Stimulated activated CD8-positive, alpha-beta memory T cell treated with anti-CD3 and anti-CD28 coated beads, Interleukin-15, amount 100 ng/mL, for 1 hour (primary cell): ENCODE measurements around the gene DIO1.

Experiments used
- DNase-seq: peaks from one replicate; pipeline ENCODE4 v3.0.0-alpha.2; 2020; ENCODE audit warnings: low read depth

Gene DIO1

DNA sequence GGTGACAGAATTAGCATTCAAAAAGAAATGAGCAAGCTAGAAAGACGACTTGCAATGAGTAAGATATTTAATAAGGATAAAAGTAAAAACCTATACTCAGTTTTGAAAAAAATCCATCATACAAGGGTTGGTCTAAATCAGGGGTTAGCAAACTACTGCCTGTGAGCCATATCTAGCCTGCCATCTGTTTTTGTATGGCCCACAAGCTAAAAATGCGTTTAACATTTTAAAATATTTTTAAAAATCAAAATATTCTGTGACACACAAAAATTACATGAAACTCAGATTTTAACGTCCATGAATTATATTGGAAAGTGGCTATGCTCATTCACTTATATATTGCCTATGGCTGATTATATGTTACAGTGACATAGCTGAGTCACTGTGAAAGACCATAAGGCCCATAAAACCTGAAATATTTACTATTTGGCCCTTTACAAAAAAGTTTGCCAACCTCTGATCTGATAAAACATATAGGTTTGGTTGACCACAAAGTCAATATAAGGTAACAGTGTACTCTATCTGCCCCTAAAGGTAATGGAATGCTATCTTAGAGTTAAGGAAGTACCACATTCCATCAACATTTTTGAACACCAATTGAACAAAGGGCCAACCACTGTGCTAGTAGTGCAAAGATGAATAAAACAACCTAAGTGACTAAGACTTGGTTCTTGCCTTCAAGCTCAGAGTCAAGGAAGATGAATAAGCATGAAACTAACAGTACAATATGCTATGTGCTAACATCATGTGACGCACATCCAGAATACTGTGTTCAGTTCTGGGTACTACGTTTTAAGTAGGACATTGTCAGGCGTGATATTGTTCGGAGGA lies 48.4 kb downstream of the DIO1 start:
- DNase-seq = no peak

DNA sequence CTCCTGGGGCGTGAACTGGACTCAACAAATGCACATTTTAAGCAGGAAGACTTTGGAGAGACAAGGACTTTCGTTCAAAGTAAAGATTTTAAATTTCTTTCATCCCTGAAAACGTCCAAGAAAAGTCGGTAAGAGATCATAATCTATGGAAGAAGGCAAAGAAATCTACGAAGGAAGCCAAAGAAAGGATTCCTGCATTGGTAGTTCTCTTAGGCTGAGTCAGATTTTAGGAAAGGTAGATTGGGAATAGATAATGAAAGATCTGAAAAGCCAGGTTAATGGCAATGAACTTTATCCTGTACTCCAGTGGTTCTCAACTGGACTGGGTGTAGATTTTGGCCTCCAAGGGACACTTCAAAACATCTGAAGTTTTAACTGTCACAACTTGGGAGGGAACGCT lies 49.1 kb downstream of the DIO1 start:
- DNase-seq = no peak

DNA sequence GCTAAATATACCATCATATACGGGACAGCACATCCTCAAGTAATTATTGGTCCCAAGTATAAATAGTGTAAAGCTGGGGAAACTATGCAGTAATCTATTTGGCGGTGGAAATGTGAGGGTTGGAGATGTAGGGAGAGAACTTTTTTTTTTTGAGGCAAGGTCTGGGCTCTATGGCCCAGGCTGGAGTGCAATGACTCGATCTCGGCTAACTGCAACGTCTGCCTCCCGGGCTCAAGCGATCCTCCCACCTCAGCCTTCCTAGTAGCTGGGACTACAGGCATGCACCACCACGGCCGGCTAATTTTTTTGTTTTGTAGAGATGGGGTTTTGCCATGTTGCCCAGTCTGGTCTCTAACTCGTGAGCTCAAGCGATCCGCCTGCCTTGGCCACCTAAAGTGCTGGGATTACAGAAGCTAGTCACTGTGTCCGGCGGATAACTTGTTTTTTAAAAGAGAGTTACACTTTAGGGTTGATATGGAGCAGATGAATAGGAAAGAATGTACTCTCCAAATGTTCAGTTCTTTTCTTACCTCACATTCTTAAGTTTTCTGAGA lies 49.6 kb downstream of the DIO1 start:
- no peak for DNase-seq

DNA sequence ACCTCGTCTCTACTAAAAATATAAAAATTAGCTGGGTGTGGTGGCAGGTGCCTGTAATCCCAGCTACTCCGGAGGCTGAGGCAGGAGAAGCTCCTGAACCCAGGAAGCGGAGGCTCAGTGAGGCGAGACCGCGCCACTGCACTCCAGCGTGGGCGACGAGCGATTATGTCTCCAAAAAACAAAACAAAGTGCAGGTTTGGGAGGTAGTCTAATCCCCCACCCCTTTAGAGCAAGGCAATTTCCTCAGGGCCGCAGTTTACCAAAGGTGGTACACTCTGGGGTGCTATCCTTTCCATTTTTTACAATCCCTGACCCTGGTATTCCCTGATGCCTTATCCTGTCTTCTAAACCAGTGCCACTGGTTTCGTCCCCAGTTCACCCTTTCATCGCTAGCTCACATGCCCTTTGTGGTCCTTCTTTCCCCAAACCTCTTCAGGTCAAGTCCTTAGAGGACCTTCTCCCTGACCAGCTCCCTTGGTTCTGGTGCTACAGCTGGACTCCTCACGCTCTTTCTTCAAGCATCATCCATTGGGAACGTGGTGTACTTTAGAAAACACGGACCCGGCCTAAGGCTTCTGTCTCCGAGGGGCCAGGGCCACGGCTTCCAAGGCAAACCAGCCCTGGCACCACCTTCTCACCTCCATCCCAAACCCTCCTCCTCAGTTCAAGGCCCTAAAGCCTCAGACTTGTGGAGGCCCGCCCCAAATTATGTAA lies 50.6 kb downstream of the DIO1 start:
- DNase-seq = no peak

DNA sequence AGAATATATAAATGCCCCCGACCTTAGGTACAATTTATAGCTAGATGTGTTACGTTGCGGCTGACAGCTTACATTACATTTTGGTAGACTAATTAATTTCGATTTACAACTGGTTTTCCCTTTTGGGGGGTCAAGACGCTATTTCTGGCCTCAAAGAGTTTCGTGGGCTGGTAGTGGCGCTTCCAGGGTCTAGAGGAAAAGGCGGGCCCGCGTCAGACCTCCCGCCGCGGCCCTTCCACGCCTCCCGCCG lies 51.1 kb downstream of the DIO1 start:
- DNase-seq = no peak

DNA sequence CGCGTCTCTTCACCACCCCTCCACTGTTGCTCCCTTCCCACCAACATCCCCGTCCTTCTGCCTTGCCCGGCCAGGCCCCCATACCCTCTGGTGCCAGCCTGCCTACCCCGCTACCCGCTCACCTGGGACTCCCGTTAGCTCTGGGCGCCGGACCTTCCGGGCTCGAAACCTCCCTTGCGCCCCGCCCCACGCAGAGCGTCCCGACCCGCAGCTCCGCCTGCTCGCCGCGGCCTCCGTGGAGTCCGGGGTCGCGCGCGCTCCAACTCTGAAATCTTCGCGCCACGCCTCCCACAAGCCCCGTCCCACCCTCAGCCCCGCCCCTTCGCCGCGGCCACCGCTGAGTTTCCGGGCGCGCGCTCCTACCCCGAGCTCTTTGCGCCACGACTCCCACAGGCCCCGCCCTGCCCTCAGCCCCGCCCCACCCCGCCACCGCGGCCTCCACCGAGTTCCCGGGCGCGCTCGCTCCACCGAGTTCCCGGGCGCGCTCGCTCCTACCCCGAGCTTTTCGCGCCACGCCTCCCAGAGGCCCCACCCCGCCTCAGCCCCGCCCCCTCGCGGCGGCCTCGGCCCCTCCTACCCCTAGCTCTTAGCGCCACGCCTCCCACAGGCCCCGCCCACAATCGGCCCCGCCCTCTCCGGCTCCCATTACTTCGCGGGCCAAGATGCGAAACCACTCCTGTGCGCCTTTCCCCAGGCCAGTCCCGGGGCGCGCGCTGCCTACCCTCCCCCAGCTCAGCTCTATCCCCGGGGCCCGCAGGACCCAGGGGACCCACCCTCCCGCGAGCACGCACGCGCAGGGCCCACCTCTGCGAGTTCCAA lies 51.7 kb downstream of the DIO1 start, which contains the start of gene IFT25:
Gene IFT25 (minus strand): TSS at position 267 of the 819 bp plus-strand sequence. CDS start 5,617 bp downstream, outside the sequence.
- DNase-seq = peak; percentile 100

DNA sequence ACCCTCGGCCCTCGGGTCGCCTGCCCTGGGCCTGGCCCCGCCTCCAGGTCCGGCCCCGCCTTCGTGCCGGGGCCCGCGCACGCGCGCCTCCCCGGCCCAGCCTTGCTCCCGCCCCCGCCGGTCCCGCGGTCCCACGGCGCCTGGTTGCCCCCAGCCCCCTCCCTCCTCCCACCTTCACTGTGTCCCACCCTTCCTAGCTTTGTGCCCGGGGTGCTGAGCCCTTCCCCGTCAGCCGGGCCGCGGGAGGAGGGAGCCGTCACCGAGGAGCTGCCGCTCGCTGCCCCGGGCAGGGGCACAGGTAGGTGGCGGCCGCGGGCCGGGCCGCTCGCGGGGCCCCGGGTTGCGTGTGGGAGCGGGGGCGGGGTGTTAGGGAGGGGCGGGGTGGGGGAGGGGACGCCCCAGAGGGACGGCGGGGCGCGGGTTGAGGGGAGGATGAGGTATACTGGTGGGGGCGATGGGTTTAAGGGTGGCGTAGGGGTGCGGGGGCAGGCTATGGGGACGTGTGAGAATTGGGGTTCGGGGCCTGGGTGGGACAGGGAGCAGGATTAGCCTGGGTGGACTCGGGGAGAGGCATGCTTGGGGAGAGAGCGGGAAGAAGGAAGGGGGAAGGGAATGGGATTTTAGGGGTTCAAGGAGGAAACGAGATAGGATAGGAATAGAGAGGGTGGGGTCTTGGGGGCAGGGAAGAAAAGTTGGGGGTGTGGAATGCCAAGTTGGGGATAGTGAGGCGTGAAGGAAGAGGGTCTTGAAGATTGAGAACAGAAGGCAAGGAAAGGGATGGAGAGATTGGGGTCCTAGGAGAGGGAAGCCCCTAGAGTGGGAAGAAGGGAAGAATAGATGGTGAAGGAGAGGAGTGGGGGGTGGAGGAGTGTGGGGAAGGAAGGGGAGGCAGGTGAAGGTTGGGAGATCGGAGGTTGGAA lies 52.5 kb downstream of the DIO1 start, which contains the start of gene LRRC42:
Gene LRRC42 (plus strand): TSS at position 99 of the 920 bp plus-strand sequence. CDS start 5,650 bp downstream, outside the sequence.
- no peak for DNase-seq

DNA sequence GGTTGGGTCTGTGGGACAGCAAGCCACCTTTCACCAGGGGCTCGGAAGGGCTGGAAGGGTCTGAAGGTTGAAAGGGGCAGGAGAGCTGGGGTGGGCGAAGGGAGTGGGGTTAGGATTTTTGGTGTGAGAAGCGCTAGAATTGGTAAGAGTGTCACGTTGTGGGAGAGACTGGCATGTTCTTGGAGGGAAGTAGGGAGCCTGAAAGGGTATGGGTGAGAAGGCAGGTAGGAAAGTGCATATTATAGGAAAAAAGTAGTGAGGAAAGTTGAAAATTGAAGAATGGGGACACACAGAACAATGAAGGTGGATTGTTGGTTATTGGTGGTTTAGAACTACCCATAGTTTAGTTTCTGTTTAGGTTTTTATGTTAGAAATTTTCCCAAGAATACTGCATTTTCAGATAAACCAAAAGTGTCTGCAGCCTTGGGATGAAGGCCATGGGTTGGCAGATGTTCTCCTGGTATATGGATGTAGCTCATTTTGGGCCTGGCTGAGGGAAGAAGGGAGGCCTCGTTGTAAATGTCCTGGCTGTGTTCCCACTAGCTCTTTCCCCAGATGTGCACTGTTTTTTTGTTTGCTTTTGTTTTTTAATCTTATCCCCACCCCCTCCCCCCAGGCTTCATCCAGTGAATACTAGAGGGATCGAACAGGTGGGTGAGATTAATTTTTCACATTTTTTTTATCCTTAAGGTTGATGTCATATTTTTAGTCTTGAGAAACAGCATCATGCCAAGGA lies 53.4 kb downstream of the DIO1 start:
- no peak for DNase-seq

DNA sequence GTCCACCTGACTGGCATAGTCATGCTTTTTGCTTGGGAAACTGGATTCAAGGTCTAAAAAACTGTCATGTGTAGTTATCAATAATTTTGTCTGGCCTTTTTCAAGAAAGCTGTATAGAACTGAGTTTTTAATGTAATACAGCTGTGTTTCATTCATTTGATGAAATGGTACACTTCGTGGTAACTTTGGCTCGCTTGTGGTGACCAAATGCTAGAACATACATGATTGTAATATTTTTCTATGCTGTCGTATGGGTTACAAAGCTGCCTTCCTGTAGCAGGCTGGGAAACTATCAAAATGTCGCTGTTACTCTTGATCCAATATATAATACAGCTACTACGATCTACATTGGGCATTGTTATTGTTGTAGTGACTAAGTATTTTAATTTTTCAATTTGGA lies 54.3 kb downstream of the DIO1 start:
- no peak for DNase-seq

DNA sequence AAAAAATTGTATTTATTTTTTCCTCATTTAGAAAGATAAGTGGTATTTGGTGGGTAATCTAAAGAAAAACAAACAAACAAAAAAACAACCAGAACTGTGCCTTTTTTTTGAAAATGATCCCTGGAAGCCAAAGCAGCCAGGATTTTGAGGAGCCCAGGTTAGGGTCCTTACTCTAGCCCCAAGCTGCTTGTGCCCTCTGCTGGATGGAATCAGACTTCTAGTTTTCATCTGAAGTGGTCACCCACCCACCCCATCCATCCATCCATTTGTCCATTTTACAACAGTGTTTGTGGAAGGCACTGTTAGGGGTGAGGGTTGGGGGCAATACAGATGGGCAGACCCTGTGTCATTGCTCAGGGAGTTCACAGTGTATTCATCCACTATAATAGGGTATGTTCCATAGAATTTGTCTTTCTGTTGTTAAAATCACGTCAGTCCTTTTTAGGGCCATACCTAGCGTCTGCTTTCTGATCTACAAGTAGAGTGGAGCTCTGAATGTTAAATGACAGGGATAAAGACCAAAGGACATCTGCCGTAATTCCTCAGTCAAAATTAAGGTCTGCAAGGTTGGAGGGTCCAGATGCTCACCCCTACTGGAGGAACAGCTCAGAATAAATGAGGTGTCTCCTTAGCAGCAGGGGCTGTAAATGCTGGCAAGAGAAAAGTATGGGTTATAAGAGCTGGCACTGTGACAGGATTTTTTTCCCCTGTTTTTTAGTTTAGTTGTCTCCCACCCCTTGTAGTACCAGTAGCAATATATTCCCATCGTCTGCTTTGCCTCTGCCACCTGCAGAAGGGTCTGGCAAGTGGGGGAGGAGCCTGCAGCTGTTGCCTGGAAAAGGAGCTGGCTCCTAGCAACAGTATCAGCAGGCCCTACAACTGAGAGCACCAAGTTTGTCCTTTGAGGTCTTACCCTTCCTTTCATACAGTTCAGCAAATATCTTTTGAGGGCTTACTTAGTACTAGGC lies 55.3 kb downstream of the DIO1 start:
- DNase-seq = no peak

DNA sequence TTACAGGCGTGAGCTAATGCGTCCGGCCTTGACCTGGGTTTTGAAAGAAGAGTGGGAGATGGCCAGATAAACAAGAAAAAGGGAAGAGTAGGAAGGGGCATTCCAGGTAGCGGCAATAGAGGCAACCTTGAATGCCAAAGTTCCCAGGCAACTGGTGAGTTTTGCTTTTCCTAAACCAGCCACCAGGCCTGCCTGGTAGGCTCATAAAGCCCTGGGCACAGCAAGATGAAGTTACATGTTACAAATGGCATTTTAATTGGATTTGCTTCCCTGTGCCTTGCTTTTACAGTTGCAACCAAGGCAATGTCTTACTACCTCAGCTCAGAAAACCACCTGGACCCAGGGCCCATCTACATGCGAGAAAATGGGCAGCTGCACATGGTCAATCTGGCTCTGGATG lies 57.7 kb downstream of the DIO1 start:
- no peak for DNase-seq

DNA sequence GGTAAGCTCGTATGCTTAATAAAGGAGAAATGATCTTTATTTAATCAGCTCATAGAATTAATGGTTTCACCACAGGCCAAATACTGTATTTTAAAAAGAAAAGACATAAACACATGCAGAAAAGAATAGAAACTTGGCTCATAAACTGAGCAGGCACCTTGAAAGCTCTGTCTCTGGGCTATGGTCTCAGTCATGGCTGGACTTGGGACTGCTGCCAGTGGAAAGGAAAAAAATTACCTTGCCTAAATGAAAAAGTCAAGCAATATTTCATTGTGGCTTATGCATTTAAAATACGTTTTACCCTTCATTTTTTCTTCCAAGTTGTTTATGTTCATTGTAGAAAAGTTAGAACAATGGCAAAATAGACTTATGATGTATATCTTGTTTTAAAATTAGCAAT lies 60.1 kb downstream of the DIO1 start:
- DNase-seq = no peak

DNA sequence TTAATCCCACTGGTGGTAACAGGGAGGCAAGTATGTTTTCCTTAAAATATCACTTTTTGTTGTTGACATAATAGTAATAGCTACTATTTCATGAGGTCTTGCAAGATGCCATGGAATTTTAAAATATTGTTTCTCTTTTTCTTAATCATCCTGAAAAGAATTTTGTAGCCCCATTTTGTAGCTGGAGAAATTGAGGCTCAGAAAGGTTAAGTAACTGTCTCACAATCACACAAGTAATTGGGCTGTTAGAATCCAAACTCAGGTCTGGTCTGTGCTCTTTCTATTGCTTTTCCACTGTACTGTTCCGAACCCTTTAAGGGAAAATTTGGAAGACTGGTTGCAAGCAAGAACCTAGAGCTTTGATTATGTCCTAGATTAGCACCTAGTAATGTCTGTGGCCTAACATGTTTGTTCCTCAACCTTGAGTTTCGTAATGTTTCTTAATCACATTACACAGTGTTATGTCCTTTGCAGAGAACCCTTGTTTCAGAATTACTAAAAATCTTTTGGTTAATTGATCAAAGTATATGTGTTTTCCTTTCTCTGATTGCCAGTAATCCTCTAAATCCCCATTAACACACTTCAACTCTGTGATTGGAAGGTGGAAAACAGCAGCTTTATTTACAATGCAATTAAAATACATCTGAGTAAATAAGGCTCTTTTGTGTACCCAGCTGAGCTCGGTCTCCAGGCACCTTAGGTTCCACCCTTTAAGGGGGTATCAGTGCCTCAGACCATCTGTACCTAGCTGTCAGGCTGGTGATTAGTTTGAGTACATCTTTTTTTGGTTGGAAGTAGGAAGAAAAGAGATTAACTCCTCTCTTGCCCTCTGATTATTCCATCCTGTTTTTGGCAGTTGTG lies 62.6 kb downstream of the DIO1 start:
- no peak for DNase-seq

DNA sequence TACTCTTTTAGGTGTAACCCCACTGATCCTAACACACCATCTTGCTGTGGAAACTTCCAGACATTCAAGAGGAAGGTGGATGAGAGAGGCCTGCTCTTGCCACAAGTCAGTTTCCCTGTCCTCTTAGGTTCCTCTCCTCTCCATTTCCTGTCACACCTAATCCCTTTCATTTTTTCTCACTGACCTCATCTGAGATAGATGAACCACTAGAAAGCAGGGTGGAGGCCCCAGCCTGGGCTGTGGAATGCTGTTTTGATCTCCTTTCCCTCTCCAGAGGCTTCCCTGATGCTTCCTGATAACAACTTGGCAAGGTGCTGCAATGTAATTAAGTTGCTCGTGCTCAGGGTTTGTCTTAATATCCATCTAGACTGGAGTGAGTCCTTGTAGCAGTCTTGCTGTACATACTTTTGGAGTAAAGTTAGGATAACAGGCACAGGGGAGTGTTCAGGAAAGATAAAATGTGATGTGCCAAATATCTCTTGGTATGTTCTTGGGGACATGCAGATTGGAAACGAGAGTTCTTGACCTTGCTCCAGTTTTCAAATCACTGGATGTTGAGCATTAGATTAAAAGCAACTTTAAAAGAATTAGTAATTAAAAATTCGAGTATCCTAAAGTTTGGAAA lies 63.3 kb downstream of the DIO1 start:
- DNase-seq = no peak

DNA sequence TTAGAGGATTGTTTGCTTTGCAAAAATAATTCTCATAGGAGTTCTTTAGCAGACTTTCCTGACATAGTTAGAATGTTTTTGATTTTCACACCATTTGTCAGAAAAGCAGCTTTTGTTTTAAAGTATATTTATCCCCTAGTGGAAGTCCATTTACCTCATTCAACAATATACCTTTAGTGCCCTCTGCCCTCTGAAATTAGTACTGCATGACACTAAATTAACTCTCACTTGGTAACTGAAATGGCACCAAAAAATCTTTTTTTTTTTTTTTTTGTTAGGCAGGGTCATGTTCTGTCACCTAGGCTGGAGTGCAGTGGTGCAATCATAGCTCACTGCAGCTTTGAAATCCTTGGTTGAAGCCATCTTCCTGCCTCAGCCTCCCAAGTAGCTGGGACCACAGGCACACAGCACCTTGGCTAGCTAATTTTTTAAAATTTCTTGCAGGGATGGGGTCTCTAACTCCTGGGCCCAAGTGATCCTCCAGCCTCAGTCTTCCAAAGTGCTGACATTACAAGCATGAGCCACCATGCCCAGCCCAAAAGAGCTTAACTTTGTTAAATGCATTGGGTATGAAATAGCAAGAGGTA lies 65.8 kb downstream of the DIO1 start:
- no peak for DNase-seq
